HepG2 (cell line): ENCODE measurements around the gene ZNF764. TPM values are rescaled to one million over a fixed set of nuclear protein-coding genes. Genes with fewer than 3 reads are reported as not detected.
A peak's percentile ranks its signal among the peaks of the same experiment; 100 is the strongest.

Experiments used
- ETV5 ChIP-seq: IDR thresholded peaks from 2 replicates; pipeline ENCODE4 v1.6.1; 2018; ENCODE audit warnings: missing biosample characterization, missing genetic modification reagents, inconsistent platforms, borderline replicate concordance
- FIP1L1 ChIP-seq: fragments of 200-400 bp; formaldehyde crosslinking; IDR thresholded peaks from 2 replicates; pipeline ENCODE4 v1.6.1; 2018; ENCODE audit warnings: low read depth, mild to moderate bottlenecking, low read length, moderate library complexity, borderline replicate concordance; ENCODE audit not compliant: insufficient read depth
- GABPB1 ChIP-seq: IDR thresholded peaks from 2 replicates; pipeline ENCODE4 v1.6.1; 2016; ENCODE audit warnings: mild to moderate bottlenecking, missing genetic modification reagents, moderate library complexity, missing compliant biosample characterization
- GLI4 ChIP-seq: sonication (generic); formaldehyde crosslinking; IDR thresholded peaks from 2 replicates; pipeline ENCODE4 v1.5.1; 2020; ENCODE audit warnings: missing genetic modification reagents, mild to moderate bottlenecking, moderate library complexity, borderline replicate concordance
- IRF2 ChIP-seq: IDR thresholded peaks from 2 replicates; pipeline ENCODE4 v1.6.1; 2018; ENCODE audit warnings: missing genetic modification reagents, missing compliant biosample characterization
- KLF16 ChIP-seq, 2 experiments: sonication (generic) in 1 of 2; formaldehyde crosslinking in 1 of 2; IDR thresholded peaks; 2 replicates each; pipeline versions ENCODE4 v1.6.1 to v1.8.0; 2016 to 2023; ENCODE audit warnings: missing genetic modification reagents in 2 of 2, missing compliant biosample characterization in 1 of 2
- MLLT10 ChIP-seq: sonication (generic); formaldehyde crosslinking; IDR thresholded peaks from 2 replicates; pipeline ENCODE4 v1.4.0; 2020; ENCODE audit warnings: missing genetic modification reagents
- RARA ChIP-seq: IDR thresholded peaks from 2 replicates; pipeline ENCODE4 v1.6.1; 2016; ENCODE audit warnings: missing genetic modification reagents, missing compliant biosample characterization
- SAP130 ChIP-seq: IDR thresholded peaks from 2 replicates; pipeline ENCODE4 v1.6.1; 2016; ENCODE audit warnings: low read depth
- SOX5 ChIP-seq: IDR thresholded peaks from 2 replicates; pipeline ENCODE4 v1.6.1; 2016; ENCODE audit warnings: borderline replicate concordance
- SP4 ChIP-seq: sonication (generic); formaldehyde crosslinking; IDR thresholded peaks from 2 replicates; pipeline ENCODE4 v1.8.1; 2023; ENCODE audit warnings: mild to moderate bottlenecking, missing genetic modification reagents
- TBX2 ChIP-seq: sonication (generic); formaldehyde crosslinking; IDR thresholded peaks from 2 replicates; pipeline ENCODE4 v1.5.0; 2020; ENCODE audit warnings: missing genetic modification reagents, mild to moderate bottlenecking, borderline replicate concordance
- ZBTB21 ChIP-seq: sonication (generic); formaldehyde crosslinking; IDR thresholded peaks from 2 replicates; pipeline ENCODE4 v1.4.0; 2020; ENCODE audit warnings: missing genetic modification reagents
- ZBTB38 ChIP-seq: sonication (generic); formaldehyde crosslinking; IDR thresholded peaks from 2 replicates; pipeline ENCODE4 v1.5.1; 2020; ENCODE audit warnings: mild to moderate bottlenecking, missing genetic modification reagents
- ZNF143 ChIP-seq: sonication (generic); formaldehyde crosslinking; IDR thresholded peaks from 2 replicates; pipeline ENCODE4 v1.4.0; 2020; ENCODE audit warnings: missing genetic modification reagents
- ZNF496 ChIP-seq: sonication (generic); formaldehyde crosslinking; IDR thresholded peaks from 2 replicates; pipeline ENCODE4 v1.8.1; 2023; ENCODE audit warnings: mild to moderate bottlenecking, moderate library complexity, missing genetic modification reagents; ENCODE audit not compliant: insufficient replicate concordance
- ZNF878 ChIP-seq: sonication (generic); formaldehyde crosslinking; IDR thresholded peaks from 2 replicates; pipeline ENCODE4 v1.8.1; 2023; ENCODE audit warnings: mild to moderate bottlenecking, missing genetic modification reagents, moderate library complexity
- polyA plus RNA-seq, 8 experiments: library from polyadenylated mRNA; depleted of rRNA in 3 of 8; stranded (reverse) in 7 of 8; unstranded in 1 of 8; fragments of >200 nt; fragmentation: Illumina TruSeq in 4 of 8; extraction: Trizol in 4 of 8; gene quantifications; 2 replicates each; pipeline versions ENCODE4 v1.2.1 to v1.2.3, GENCODE V29; 2011 to 2016; ENCODE audit warnings: low read depth in 4 of 8, missing spikeins in 1 of 8, mixed read lengths in 1 of 8; ENCODE audit not compliant: insufficient read depth in 1 of 8
- total RNA-seq, 5 experiments: library from RNA; depleted of rRNA; stranded (reverse); fragments of >200 nt; fragmentation: Illumina TruSeq; extraction: Trizol; gene quantifications; 2 replicates each; pipeline ENCODE4 v1.2.3, GENCODE V29; 2016; ENCODE audit warnings: low read depth in 1 of 5
- TF ChIP-seq, protein P1 (sequence below): sonication (generic); formaldehyde crosslinking; IDR thresholded peaks from 2 replicates; pipeline ENCODE4 v1.5.0; 2020; ENCODE audit warnings: missing genetic modification reagents, mild to moderate bottlenecking, borderline replicate concordance
- TF ChIP-seq, protein P2 (sequence below): sonication (generic); formaldehyde crosslinking; IDR thresholded peaks from 2 replicates; pipeline ENCODE4 v1.4.0; 2020; ENCODE audit warnings: missing genetic modification reagents
- TF ChIP-seq, protein P3 (sequence below): IDR thresholded peaks from 2 replicates; pipeline ENCODE4 v1.6.1; 2016; ENCODE audit warnings: missing genetic modification reagents, missing compliant biosample characterization
- TF ChIP-seq, protein P4 (sequence below): sonication (generic); formaldehyde crosslinking; IDR thresholded peaks from 2 replicates; pipeline ENCODE4 v1.5.1; 2020; ENCODE audit warnings: missing genetic modification reagents, mild to moderate bottlenecking, borderline replicate concordance
- TF ChIP-seq, protein P5 (sequence below): sonication (generic); formaldehyde crosslinking; IDR thresholded peaks from 2 replicates; pipeline ENCODE4 v1.5.0; 2020; ENCODE audit warnings: mild to moderate bottlenecking, missing genetic modification reagents, borderline replicate concordance

Gene ZNF764
- total and polyA plus RNA-seq, 2 of the 13 experiments (the other 11 are each of a cell fraction or from before 2014, with no cell fraction given), result 4.1 to 9.1 TPM

DNA sequence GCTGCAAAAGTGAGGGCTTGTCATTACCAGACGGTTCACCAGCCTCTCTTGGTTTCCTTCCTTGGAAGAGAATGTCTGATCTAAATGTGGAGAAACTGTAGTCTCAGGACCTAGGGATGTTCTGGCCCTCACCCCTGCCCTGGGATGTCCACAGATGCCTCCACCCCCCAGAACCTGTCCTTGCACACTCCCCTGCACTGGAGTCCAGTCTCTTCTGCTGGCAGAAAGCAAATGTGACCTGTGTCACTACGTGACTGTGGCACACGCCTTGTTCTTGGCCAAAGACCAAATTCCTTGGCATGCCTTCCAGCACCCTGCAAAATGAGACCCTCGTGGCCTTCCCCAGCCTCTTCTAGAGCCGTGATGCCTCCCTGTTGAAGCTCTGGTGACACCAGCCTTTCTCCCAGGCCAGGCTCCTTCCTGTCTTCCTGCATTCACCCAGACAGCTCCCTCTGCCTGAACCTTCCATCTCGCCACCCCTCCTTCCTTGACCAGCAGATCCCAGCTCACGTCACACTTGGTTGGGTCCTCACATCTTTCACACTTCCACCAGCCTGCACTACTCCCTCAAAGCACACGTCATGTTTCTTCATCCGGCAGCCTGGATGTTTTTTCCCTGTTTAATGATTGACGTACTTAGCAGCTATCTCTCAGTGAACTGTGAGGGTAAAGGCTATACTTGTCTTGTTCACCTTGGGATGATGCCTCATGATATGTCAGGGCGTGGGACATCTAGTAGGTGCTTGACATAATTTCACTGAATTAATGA lies 36.1 kb downstream of the ZNF764 start (continued):
- TF ChIP-seq, protein P1, sequence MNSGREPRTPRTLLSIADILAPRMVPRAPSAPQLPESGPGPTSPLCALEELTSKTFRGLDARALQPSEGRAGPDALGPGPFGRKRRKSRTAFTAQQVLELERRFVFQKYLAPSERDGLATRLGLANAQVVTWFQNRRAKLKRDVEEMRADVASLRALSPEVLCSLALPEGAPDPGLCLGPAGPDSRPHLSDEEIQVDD (CRISPR knock-in tag), result no peak
- TF ChIP-seq, protein P2, sequence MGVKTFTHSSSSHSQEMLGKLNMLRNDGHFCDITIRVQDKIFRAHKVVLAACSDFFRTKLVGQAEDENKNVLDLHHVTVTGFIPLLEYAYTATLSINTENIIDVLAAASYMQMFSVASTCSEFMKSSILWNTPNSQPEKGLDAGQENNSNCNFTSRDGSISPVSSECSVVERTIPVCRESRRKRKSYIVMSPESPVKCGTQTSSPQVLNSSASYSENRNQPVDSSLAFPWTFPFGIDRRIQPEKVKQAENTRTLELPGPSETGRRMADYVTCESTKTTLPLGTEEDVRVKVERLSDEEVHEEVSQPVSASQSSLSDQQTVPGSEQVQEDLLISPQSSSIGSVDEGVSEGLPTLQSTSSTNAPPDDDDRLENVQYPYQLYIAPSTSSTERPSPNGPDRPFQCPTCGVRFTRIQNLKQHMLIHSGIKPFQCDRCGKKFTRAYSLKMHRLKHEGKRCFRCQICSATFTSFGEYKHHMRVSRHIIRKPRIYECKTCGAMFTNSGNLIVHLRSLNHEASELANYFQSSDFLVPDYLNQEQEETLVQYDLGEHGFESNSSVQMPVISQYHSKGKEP, result no peak
- TF ChIP-seq TBX2 (CRISPR knock-in tag) (no peak), IRF2 (CRISPR knock-in tag) (0 out of 2 replicates have a peak, but pooled peaks have one; percentile 33), ETV5 (no peak), RARA (CRISPR knock-in tag) (0 out of 2 replicates have a peak, but pooled peaks have one; percentile 22), GLI4 (peak; percentile 30; the same call in 1 of the 2 replicates), ZNF496 (CRISPR knock-in tag) (no peak), ZBTB38 (CRISPR knock-in tag) (peak; percentile 44; the same call in 1 of the 2 replicates), ZNF878 (CRISPR knock-in tag) (no peak), SAP130 (peak; percentile 66), SP4 (CRISPR knock-in tag) (peak; percentile 12; the same call in 1 of the 2 replicates), MLLT10 (CRISPR knock-in tag) (no peak), SOX5 (peak; percentile 28; the same call in 1 of the 2 replicates), FIP1L1 (no peak), ZBTB21 (CRISPR knock-in tag) (peak; percentile 99), GABPB1 (CRISPR knock-in tag) (peak; percentile 75; the same call in 1 of the 2 replicates), KLF16 (CRISPR knock-in tag; IDR thresholded peaks at IDR 0.05) (peak in 1 of 2 experiments; percentile 31; a peak in 1 of 4 replicates), ZNF143 (CRISPR knock-in tag) (no peak)
- TF ChIP-seq, protein P3, sequence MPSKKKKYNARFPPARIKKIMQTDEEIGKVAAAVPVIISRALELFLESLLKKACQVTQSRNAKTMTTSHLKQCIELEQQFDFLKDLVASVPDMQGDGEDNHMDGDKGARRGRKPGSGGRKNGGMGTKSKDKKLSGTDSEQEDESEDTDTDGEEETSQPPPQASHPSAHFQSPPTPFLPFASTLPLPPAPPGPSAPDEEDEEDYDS (CRISPR knock-in tag), result peak; percentile 78
- TF ChIP-seq, protein P4, sequence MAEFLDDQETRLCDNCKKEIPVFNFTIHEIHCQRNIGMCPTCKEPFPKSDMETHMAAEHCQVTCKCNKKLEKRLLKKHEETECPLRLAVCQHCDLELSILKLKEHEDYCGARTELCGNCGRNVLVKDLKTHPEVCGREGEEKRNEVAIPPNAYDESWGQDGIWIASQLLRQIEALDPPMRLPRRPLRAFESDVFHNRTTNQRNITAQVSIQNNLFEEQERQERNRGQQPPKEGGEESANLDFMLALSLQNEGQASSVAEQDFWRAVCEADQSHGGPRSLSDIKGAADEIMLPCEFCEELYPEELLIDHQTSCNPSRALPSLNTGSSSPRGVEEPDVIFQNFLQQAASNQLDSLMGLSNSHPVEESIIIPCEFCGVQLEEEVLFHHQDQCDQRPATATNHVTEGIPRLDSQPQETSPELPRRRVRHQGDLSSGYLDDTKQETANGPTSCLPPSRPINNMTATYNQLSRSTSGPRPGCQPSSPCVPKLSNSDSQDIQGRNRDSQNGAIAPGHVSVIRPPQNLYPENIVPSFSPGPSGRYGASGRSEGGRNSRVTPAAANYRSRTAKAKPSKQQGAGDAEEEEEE, result peak; percentile 30; the same call in 1 of the 2 replicates
- TF ChIP-seq, protein P5, sequence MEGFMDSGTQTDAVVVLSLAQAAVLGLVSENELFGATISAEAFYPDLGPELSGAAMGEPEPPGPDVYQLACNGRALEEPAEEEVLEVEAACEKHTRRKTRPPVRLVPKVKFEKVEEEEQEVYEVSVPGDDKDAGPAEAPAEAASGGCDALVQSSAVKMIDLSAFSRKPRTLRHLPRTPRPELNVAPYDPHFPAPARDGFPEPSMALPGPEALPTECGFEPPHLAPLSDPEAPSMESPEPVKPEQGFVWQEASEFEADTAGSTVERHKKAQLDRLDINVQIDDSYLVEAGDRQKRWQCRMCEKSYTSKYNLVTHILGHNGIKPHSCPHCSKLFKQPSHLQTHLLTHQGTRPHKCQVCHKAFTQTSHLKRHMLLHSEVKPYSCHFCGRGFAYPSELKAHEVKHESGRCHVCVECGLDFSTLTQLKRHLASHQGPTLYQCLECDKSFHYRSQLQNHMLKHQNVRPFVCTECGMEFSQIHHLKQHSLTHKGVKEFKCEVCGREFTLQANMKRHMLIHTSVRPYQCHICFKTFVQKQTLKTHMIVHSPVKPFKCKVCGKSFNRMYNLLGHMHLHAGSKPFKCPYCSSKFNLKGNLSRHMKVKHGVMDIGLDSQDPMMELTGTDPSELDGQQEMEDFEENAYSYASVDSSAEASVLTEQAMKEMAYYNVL (CRISPR knock-in tag), result peak; percentile 77; the same call in 1 of the 2 replicates
